Measurements from ENCODE around the gene IQSEC3.

The IQSEC3 gene

DNA sequence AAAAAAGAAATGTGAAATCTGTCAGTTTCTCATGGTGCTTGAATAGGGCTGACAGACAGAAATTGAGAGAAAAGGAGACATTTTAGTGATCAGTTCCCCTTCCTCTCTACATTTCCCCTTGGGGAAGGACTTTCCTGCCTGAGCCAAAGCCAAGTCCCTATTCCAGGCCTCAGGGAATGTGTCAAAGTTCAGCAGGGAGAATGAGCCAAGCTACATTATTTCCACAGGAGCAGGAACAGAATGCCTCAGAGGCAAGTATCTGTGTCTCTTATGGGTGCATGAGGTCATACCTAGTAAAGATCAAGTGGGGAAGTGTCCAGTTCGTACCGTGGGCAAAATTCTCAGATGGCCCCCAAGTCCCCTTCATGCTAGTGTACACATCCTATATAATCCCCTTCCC, 68.6 kb downstream of the IQSEC3 start:
- no peak for TF ChIP-seq CTCF (conservative IDR thresholded peaks at IDR 0.05; ENCODE audit: low read depth, low read length)
- no peak for DNase-seq (ENCODE audit: low read depth)
- no peak overlapping the region for H3K4me3 ChIP-seq (ENCODE audit: low read depth, low read length)

GRCh38 chr12:138171-138897, 71.8 kb downstream of the IQSEC3 start:
- no peak overlapping the region for H3K4me3 ChIP-seq (ENCODE audit: low read depth, low read length)
- no peak for DNase-seq (ENCODE audit: low read depth)
- TF ChIP-seq CTCF (conservative IDR thresholded peaks at IDR 0.05; ENCODE audit: low read depth, low read length): no peak

- H3K4me3 ChIP-seq (ENCODE audit: low read depth, low read length): peak overlapping the region; percentile 25
- no peak for TF ChIP-seq CTCF (conservative IDR thresholded peaks at IDR 0.05; ENCODE audit: low read depth, low read length)
- peak; percentile 45 for DNase-seq (ENCODE audit: low read depth)
These were observed 72.4 kb downstream of the IQSEC3 start for GRCh38 chr12:138898-139534.

GRCh38 chr12:139585-139984, 73.0 kb downstream of the IQSEC3 start:
- no peak for TF ChIP-seq CTCF (conservative IDR thresholded peaks at IDR 0.05; ENCODE audit: low read depth, low read length)
- DNase-seq (ENCODE audit: low read depth): peak; percentile 28

DNA sequence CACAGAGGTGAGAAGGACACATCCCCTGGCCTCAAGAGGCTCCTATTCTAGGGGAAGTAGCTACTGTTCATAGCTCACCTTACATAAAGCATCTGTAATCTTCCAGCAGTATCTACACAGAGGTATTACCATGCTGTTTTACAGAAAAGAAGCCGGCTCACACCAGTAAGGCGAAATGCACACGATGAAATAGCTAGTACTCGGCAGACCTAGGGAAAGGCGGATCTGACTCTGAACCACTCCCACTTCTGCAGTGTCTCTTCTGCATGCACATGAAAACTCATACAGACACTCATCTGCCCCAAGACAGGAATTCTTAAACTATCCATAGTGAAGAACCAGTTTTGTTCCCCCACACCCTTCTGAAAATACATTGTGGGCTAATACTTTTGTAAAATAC, 73.6 kb downstream of the IQSEC3 start:
- H3K4me3 ChIP-seq (ENCODE audit: low read depth, low read length): no peak overlapping the region
- TF ChIP-seq CTCF (conservative IDR thresholded peaks at IDR 0.05; ENCODE audit: low read depth, low read length): no peak
- peak; percentile 8 for DNase-seq (ENCODE audit: low read depth)

More at GRCh38 chr12:139585-139984, 73.0 kb downstream of the IQSEC3 start:
- no peak overlapping the region for H3K4me3 ChIP-seq (ENCODE audit: low read depth, low read length)

- no peak for DNase-seq (ENCODE audit: low read depth)
These were observed 77.5 kb downstream of the IQSEC3 start for GRCh38 chr12:143964-144649.

More at GRCh38 chr12:143964-144649, 77.5 kb downstream of the IQSEC3 start:
- no peak overlapping the region for H3K4me3 ChIP-seq (ENCODE audit: low read depth, low read length)
- TF ChIP-seq CTCF (conservative IDR thresholded peaks at IDR 0.05; ENCODE audit: low read depth, low read length): no peak

Data from choroid plexus epithelial cell (primary cell).